OCI-LY3 (cell line): Measurements from ENCODE around the gene COL6A3.

ENCODE experiments used
- CTCF ChIP-seq: fragments of 200-600, 300-600 bp; sonication (generic); IDR thresholded peaks from 2 replicates; pipeline ENCODE4 v1.5.1; 2014; ENCODE audit warnings: antibody characterized with exemption, low read length, low read depth
- EZH2phosphoT487 ChIP-seq: fragments of 200-600 bp; shearing (Covaris generic); IDR thresholded peaks from 2 replicates; pipeline ENCODE4 v1.6.1; 2018; ENCODE audit warnings: antibody characterized with exemption, mixed run types, low read depth

GRCh38 chr2:237406371-237406895 lies 7.5 kb downstream of the COL6A3 start:
- TF ChIP-seq CTCF (no peak), EZH2phosphoT487 (no peak)
